Neural cell (in vitro differentiated cells): ENCODE results near the gene DLX1. TPM values are rescaled to one million over a fixed set of nuclear protein-coding genes. Genes with fewer than 3 reads are reported as not detected.

Source experiments
- H2AFZ ChIP-seq: fragments of 200-600, 300-800 bp; sonication (generic), shearing (Covaris generic); 2 replicates; pipeline ENCODE4 v1.6.0; 2014; ENCODE audit warnings: low read depth, mild to moderate bottlenecking, antibody characterized with exemption, low read length, moderate library complexity
- H3F3A ChIP-seq: fragments of 200-600 bp; shearing (Covaris generic); 2 replicates; pipeline ENCODE4 v1.6.1; 2016; ENCODE audit warnings: mild to moderate bottlenecking, moderate library complexity, mixed read lengths, antibody characterized with exemption, low read length; ENCODE audit not compliant: insufficient read depth, poor library complexity, severe bottlenecking
- H3K27ac ChIP-seq: fragments of 200-600, 300-800 bp; sonication (generic), shearing (Covaris generic); 2 replicates; pipeline ENCODE4 v1.5.1; 2014; ENCODE audit warnings: mild to moderate bottlenecking, low read length, moderate library complexity
- H3K27me3 ChIP-seq: fragments of 300-800, 200-600 bp; sonication (generic), shearing (Covaris generic); 2 replicates; pipeline ENCODE4 v1.6.0; 2014; ENCODE audit warnings: mild to moderate bottlenecking, low read depth, low read length, moderate library complexity; ENCODE audit not compliant: insufficient read depth
- H3K36me3 ChIP-seq: fragments of 300-800, 200-600 bp; sonication (generic), shearing (Covaris generic); 2 replicates; pipeline ENCODE4 v1.5.1; 2014; ENCODE audit warnings: mild to moderate bottlenecking, antibody characterized with exemption, low read length, moderate library complexity; ENCODE audit not compliant: insufficient read depth
- H3K4me2 ChIP-seq: fragments of 300-800, 200-600 bp; sonication (generic), shearing (Covaris generic); 2 replicates; pipeline ENCODE4 v1.6.0; 2014; ENCODE audit warnings: mild to moderate bottlenecking, low read length
- H3K4me3 ChIP-seq: fragments of 300-800, 200-600 bp; sonication (generic), shearing (Covaris generic); 2 replicates; pipeline ENCODE4 v1.5.1; 2014; ENCODE audit warnings: mild to moderate bottlenecking, low read length, moderate library complexity
- H3K79me2 ChIP-seq: fragments of 200-600 bp; shearing (Covaris generic); replicated peaks from 2 replicates; pipeline ENCODE4 v1.6.0; 2014; ENCODE audit warnings: mild to moderate bottlenecking, low read length, moderate library complexity; ENCODE audit not compliant: insufficient read depth
- H3K9ac ChIP-seq: fragments of 300-800, 200-600 bp; sonication (generic), shearing (Covaris generic); 2 replicates; pipeline ENCODE4 v1.6.1; 2016; ENCODE audit warnings: mild to moderate bottlenecking, low read length, mixed read lengths
- H3K9me2 ChIP-seq: fragments of 200-600 bp; shearing (Covaris generic); 2 replicates; pipeline ENCODE4 v1.6.1; 2016; ENCODE audit warnings: mild to moderate bottlenecking, low read length, mixed read lengths; ENCODE audit not compliant: insufficient read depth
- H3K9me3 ChIP-seq: fragments of 200-600, 300-800 bp; sonication (generic), shearing (Covaris generic); 2 replicates; pipeline ENCODE4 v1.6.1; 2016; ENCODE audit warnings: mild to moderate bottlenecking, mixed run types, low read length, moderate library complexity, mixed read lengths
- H4K20me1 ChIP-seq: fragments of 200-600 bp; shearing (Covaris generic); 2 replicates; pipeline ENCODE4 v1.6.1; 2016; ENCODE audit warnings: mild to moderate bottlenecking, mixed run types; ENCODE audit not compliant: insufficient read depth
- EZH2 ChIP-seq: fragments of 200-600, 300-800 bp; shearing (Covaris generic), sonication (generic); IDR thresholded peaks from 2 replicates; pipeline ENCODE4 v1.6.1; 2014; ENCODE audit warnings: antibody characterized with exemption, low read length, borderline replicate concordance, mild to moderate bottlenecking; ENCODE audit not compliant: insufficient read depth, poor library complexity, severe bottlenecking
- POLR2AphosphoS5 ChIP-seq: IDR thresholded peaks from 2 replicates; pipeline ENCODE4 v1.6.1; 2012
- SMC3 ChIP-seq: fragments of 450-650 bp; conservative IDR thresholded peaks from 2 replicates; pipeline ENCODE4 v1.6.1; 2014; ENCODE audit warnings: antibody characterized with exemption, mild to moderate bottlenecking, moderate library complexity; ENCODE audit not compliant: poor library complexity
- polyA plus RNA-seq: library from polyadenylated mRNA; depleted of rRNA; stranded (reverse); fragments of >200 nt; gene quantifications from 2 replicates; pipeline ENCODE4 v1.2.3, GENCODE V29; 2014
- TF ChIP-seq, protein P1 (sequence below): IDR thresholded peaks from 2 replicates; pipeline ENCODE4 v1.6.1; 2012; ENCODE audit warnings: borderline replicate concordance
- TF ChIP-seq, protein P2 (sequence below): fragments of 450-650 bp; IDR thresholded peaks from 2 replicates; pipeline ENCODE4 v1.5.1; 2014; ENCODE audit warnings: antibody characterized with exemption, mild to moderate bottlenecking, moderate library complexity; ENCODE audit not compliant: poor library complexity, severe bottlenecking

Gene DLX1
- polyA plus RNA-seq, 1 donor from 2014 or later: 67.3 TPM

GRCh38 chr2:172090044-172090961, 5.0 kb downstream of the DLX1 start:
- Histone ChIP-seq H3K79me2 (peaks cover 88% of the 10 kb centered on the region), H3K4me3 (peak overlapping the region; percentile 85), H2AFZ (no peak overlapping the region), H3K4me2 (peak overlapping the region; percentile 76), H3K36me3 (no peaks in the 10 kb centered on the region), H3F3A (peaks cover 7% of the 10 kb centered on the region), H3K27ac (peak overlapping the region; percentile 93), H3K9me2 (no peaks in the 10 kb centered on the region), H4K20me1 (no peaks in the 10 kb centered on the region), H3K9ac (peak overlapping the region; percentile 92), H3K9me3 (no peaks in the 10 kb centered on the region), H3K27me3 (peaks cover 11% of the 10 kb centered on the region)
- TF ChIP-seq SMC3 (no peak), POLR2AphosphoS5 (peak; percentile 73)
- TF ChIP-seq, protein P1, sequence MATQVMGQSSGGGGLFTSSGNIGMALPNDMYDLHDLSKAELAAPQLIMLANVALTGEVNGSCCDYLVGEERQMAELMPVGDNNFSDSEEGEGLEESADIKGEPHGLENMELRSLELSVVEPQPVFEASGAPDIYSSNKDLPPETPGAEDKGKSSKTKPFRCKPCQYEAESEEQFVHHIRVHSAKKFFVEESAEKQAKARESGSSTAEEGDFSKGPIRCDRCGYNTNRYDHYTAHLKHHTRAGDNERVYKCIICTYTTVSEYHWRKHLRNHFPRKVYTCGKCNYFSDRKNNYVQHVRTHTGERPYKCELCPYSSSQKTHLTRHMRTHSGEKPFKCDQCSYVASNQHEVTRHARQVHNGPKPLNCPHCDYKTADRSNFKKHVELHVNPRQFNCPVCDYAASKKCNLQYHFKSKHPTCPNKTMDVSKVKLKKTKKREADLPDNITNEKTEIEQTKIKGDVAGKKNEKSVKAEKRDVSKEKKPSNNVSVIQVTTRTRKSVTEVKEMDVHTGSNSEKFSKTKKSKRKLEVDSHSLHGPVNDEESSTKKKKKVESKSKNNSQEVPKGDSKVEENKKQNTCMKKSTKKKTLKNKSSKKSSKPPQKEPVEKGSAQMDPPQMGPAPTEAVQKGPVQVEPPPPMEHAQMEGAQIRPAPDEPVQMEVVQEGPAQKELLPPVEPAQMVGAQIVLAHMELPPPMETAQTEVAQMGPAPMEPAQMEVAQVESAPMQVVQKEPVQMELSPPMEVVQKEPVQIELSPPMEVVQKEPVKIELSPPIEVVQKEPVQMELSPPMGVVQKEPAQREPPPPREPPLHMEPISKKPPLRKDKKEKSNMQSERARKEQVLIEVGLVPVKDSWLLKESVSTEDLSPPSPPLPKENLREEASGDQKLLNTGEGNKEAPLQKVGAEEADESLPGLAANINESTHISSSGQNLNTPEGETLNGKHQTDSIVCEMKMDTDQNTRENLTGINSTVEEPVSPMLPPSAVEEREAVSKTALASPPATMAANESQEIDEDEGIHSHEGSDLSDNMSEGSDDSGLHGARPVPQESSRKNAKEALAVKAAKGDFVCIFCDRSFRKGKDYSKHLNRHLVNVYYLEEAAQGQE: no peak

DNA sequence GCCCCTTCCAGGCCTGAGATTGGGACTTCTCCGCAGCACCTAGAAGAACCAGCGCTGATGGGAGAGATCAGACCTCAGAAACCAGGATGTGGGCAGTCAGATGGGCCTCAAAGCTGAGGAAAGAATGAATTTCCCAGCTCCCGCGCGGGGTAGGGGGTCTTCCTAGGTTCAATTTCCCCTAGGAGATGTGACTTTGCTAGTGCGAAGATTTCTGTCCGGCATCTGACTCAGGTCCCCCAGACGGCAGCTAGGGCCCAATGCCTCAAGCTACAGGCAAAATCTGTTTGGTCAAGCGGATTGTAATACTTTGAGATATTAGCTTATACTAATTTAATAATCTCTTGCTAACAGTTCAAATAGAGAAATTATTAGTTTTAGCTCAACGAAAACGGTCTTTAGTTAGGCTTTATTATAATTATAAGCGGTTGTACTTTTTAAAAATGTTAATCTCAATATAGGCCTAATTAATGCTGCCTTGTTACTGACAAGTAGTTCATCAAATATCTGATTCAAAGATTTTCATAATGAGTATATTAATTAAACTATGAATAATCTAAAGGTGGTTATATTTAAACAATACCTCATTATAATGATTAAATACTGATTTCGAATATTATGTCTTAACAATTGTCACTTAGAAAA, 5.8 kb downstream of the DLX1 start:
- Histone ChIP-seq H3K4me2 (peak overlapping the region; percentile 18), H3F3A (peaks cover 3% of the 10 kb centered on the region)

More for the DNA sequence above, 5.8 kb downstream of the DLX1 start:
- Histone ChIP-seq H3K9me2 (no peaks in the 10 kb centered on the region), H3K27me3 (peaks cover 11% of the 10 kb centered on the region), H3K9ac (peak overlapping the region; percentile 92), H3K79me2 (peaks cover 79% of the 10 kb centered on the region), H3K36me3 (no peaks in the 10 kb centered on the region), H3K4me3 (peak overlapping the region; percentile 85), H3K27ac (peak overlapping the region; percentile 93), H4K20me1 (no peaks in the 10 kb centered on the region), H2AFZ (no peak overlapping the region), H3K9me3 (no peaks in the 10 kb centered on the region)
- TF ChIP-seq, protein P2, sequence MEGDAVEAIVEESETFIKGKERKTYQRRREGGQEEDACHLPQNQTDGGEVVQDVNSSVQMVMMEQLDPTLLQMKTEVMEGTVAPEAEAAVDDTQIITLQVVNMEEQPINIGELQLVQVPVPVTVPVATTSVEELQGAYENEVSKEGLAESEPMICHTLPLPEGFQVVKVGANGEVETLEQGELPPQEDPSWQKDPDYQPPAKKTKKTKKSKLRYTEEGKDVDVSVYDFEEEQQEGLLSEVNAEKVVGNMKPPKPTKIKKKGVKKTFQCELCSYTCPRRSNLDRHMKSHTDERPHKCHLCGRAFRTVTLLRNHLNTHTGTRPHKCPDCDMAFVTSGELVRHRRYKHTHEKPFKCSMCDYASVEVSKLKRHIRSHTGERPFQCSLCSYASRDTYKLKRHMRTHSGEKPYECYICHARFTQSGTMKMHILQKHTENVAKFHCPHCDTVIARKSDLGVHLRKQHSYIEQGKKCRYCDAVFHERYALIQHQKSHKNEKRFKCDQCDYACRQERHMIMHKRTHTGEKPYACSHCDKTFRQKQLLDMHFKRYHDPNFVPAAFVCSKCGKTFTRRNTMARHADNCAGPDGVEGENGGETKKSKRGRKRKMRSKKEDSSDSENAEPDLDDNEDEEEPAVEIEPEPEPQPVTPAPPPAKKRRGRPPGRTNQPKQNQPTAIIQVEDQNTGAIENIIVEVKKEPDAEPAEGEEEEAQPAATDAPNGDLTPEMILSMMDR: no peak
- TF ChIP-seq EZH2: no peak
- TF ChIP-seq POLR2AphosphoS5: peak; percentile 42
